GM18517 (cell line): ENCODE data around the gene C19orf25.
"Not testable (repeated sequence)": the region's sequence is repeated elsewhere in the genome, so short reads cannot be mapped to it uniquely, and the experiment has no call there.

Experiments
- ATAC-seq: cut with Tn5 transposase; IDR thresholded peaks from one replicate; pipeline ENCODE4 v1.9.1; 2021; ENCODE audit warnings: mild to moderate bottlenecking, moderate library complexity; ENCODE audit not compliant: unreplicated experiment

The C19orf25 gene

GRCh38 chr19:1478934-1479707 lies at the start of gene C19orf25:
Gene C19orf25 (minus strand): TSS chr19:1479215. CDS start chr19:1478903, 312 bp downstream.
- peak; percentile 88 for ATAC-seq

DNA sequence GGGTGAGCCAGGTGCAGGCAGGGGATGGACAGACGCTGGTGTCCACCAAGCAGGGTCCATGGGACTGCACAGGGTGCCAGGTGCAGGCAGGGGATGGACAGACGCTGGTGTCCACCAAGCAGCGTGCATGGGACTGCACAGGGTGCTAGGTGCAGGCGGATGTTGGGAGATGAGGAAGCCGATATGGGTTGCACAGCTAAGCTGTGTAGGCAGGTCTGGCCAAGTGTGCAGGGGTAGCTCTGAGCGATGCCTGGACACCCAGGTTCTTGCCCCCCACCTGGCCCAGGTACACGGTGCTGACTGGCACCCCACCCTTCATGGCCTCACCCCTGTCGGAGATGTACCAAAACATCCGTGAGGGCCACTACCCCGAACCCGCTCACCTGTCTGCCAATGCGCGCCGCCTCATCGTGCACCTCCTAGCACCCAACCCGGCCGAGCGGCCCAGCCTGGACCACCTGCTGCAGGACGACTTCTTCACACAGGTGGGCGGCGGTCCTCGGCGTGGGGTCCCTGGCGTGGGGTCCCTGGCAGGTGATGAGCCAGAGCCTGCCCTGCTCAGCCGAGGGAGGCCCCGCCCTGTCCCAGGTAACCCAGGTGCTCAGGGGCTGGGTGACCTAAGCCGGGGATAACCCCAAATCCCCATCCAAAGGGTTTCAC lies 48.8 kb upstream of the C19orf25 start:
- no peak for ATAC-seq

- ATAC-seq = no peak
These were observed 48.1 kb upstream of the C19orf25 start for GRCh38 chr19:1526979-1527649.

DNA sequence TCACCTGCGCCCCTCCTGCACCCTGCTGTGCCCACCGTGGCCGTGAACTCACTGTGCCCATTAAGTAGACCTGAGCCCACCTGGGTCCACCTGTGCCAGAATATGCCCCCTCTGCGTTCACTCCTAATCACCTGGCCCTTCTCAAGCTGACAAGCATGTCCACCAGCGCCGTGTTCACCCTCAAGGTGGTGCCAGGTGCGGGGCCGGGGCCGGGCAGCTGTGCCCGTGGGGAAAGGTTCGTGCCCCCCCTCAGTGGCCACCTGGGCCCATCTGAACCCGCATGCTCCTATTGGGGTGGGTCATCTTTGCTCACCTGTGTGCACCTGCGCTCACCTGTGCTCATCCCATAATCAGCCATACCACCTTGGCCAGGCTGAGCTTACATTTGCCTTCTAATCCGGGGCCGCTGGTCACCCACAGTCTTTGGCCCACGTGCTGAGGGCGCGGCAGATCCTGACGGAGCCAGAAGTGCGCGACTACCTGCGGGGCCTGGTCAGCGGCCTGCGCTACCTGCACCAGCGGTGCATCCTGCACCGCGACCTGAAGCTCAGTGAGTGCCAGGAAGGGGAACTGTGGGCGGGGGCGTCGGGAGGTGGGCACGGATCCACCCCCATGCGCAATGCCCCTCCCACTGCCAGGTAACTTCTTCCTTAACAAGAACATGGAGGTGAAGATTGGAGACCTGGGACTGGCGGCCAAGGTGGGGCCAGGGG lies 47.2 kb upstream of the C19orf25 start:
- ATAC-seq = no peak

DNA sequence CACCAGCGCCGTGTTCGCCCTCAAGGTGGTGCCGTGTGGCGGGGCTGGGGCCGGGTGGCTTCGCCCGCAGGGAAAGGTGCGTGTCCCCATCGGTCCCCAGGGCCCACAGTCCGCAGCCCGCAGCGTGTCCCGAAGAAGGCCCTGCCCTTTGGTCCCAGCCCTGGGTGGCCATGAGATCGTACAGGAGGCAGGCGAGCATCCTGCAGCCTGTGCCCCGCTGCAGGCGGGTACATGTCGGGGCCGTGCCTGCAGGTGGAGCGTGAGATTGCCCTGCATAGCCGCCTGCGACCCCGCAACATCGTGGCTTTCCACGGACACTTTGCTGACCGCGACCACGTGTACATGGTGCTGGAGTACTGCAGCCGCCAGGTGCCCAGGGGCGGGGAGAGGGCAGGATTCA lies 46.3 kb upstream of the C19orf25 start:
- ATAC-seq = no peak

- no peak for ATAC-seq
These were observed 45.9 kb upstream of the C19orf25 start for GRCh38 chr19:1524972-1525325.

- no peak for ATAC-seq
These were observed 45.4 kb upstream of the C19orf25 start for GRCh38 chr19:1524287-1524971.

- ATAC-seq = no peak
These were observed 44.6 kb upstream of the C19orf25 start, which contains the start of gene PLK5 for GRCh38 chr19:1523412-1524286. Gene PLK5 (plus strand): TSS chr19:1524077. CDS start chr19:1526997, 2,920 bp downstream.

DNA sequence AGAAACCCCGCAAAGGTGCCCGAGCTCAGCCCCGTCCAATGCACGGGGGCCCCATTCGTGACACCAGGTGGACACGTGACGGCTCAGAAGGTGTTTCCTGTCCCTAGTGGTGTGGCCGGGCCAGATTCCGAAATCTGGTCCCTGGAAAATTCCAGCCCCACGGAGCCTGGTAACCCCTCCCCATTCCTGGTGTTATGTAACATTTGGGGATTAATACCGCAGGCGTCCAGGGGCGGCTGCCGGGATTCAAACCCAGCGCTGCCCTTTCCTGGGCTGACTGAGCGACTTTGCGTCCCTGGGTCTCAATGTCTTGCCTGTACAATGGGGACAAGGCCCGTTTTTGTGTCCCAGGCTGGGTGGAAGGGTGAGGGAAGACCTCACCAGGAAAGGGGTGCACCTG lies 43.8 kb upstream of the C19orf25 start:
- ATAC-seq = no peak

DNA sequence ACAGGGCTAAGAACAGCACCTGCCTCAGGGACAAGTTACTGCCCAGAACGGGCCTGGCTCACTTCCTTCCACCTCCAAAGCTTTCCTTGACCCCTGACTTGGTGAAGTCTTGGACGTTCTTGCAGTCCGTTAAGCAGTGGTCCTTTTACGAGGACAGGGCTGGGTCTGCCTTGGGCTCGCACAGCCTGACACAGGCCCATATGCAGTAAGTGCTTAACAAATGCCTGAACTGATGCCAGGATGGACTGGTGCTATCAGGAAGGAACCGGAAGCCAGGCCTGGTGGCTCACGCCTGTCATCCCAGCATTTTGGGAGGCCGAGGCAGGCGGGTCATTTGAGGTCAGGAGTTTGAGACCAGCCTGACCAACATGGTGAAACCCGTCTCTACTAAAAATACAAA lies 43.0 kb upstream of the C19orf25 start:
- ATAC-seq = no peak

DNA sequence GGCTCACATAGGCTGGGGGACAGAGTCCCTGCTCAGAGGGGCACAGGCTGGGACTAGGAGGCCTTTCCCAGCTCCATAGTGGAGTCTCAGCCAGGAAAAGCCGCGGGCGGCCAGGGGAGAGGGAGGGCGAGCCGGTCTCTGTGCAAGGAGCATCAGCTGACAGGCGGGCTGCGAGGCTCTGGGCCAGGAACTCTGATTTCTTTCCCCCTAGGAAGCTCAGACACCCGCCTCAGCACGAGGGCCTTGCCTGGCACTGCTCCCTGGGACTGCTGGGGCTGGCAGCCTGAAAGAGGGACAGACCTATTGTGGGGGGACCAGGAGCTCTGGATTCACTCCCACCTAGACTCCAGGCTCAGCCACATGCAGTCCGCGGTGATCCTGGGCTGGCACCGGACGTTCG lies 42.6 kb upstream of the C19orf25 start:
- ATAC-seq = no peak

DNA sequence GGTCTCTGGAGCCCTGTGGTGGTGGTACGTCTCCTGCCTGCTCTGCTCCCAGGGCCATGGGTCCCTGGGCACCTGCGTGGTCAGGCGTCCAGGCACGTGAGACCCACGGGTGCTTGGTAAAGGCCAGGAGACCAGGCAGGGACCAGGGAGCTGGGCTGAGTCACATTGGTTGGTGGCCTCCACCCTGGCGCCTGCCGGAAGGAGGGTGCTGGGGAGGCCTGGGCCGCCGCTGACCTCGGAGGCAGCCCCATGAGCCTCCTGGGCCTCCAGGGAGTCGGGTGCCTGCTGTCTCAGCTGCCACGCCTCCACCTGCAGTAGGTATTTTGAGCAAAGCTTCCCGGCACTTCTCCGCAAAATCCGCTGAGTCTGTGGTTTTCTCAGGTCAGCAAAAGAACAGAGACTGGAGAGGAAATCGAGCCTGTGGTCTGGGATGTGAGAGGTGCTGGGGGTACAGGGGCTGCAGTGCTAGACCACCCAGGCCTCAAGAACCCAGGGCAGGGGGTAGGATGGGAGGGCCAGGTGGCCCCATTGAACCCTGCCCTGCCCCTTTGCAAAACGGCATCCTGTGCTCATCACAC lies 41.3 kb upstream of the C19orf25 start:
- no peak for ATAC-seq

DNA sequence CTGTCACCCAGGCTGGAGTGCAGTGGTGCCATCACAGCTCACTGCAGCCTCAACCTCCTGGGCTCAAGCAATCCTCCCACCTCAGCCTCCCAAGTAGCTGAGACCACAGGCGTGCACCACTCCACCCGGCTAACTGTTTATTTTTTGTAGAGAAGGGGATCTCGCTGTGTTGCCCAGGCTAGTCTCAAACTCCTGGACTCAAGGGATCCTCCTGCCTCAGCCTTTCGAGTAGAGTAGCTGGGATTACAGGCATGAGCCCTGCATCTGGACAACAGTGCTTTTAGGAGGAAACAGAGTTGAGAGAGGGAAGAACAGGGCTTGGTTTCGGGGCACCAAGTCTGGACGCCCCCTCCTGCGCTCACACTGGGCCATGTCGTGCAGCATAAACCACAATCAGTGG lies 40.8 kb upstream of the C19orf25 start:
- not testable (repeated sequence) for ATAC-seq

DNA sequence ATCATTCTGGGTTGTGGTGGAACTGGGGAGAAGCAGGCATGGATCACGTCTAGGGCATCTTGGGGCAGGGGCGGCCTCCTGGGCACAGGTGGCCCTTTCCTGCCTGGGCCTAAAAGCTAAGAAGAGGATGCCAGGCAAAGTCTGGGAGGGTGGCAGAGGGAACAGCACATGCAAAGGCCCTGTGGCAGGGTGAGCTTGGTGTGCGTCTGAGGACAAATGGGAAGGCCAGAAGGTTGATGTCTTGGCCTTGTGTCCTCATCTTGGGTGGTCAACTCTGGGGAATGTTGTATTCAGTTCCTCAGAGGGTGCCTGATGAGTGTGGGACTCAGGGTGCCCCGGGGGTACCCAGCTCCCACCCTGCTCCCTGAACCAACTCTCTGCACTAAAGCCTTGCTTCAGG lies 39.5 kb upstream of the C19orf25 start:
- no peak for ATAC-seq

- ATAC-seq = no peak
These were observed 37.4 kb upstream of the C19orf25 start for GRCh38 chr19:1516395-1516753.

DNA sequence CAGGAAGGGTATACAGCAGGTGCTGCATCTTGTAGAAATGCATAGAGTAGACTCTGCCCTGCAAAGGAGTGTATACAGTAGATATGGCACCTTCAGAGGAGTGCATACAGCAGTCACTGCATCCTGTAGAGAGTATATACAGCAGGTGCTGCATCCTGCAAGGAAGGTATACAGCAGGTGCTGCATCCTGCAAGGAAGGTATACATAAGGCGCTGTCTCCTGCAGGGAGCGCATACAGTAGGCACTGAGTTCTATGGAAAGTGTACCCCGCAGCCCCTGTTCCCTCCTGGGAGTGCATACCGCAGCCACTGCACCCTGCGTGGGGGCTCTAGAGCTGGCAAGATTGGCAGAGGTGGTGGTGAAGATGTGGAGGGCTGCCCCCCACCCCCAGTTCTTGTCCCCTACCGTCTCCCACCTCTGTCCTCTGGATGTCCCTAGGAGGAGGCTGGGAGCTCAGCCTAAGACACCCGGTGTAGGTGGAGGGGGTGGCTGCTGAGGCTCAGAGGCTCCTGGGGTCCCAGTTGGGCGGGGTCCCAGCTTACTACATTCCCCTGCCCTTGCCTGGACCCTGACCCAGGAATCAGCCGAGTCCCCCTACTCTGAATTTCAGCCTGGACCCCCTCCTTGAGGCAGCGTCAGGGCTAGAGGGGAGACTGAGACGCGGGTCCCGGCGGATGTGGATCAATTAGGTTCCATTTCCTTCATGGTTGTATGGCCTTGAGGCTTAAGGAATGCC lies 36.1 kb upstream of the C19orf25 start:
- ATAC-seq = no peak

DNA sequence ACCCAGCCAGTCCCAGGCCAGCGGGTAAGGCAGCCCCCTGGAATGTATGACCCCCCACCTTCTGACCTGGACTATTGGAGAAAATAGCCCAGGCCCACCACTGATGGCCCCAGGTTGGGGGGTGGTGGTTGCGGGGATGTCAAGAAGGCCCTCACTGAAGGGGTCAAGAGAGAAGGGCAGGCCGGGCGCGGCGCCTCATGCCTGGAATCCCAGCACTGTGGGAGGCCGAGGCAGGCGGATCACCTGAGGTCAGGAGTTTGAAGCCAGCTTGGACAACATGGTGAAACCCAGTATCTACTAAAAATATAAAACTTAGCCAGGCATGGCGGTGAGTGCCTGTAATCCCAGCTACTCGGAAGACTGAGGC lies 35.3 kb upstream of the C19orf25 start:
- no peak for ATAC-seq

DNA sequence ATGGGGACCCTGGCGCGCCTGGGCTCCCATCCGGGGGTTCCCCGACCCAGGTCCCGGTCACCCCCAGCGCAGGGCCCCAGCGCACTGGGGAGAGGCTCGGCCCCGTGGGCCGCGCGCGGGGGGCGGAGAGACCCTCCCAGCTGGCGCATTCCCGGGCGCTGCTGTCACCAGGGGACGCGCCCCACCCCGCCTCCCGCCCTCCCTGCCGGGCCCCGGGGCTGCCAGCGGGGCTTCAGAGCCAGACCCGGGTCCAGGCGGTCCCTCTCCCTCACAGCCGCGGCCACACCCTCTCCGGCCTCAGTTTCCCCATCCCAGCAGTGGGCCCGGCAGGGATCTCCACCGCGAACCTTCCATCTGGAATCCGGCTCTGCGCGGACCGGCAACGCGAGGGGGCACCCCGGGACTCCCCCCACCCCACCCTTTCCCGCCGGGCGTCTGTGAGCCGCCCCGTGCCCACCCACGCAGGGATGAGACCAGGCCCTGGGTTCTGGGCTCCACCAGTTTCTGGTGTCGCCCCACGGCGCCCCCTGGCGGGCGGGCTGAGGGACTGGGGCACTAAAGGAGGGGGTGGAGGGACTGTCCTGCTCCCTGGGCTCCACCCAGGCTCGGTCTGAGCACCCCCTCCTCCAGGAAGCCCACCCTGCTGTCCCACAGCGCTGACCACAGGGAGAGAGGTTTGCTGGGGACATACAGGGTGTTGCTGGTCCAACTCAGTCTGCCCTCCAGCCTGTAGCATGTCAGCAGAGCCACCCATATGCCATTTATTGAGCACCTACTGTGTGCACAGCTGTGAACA lies 34.7 kb upstream of the C19orf25 start:
- ATAC-seq = no peak
